GM12878 (cell line): ENCODE results near the gene DYRK4.

Experiments
- CEBPB ChIP-seq, 2 experiments: fragments of 150-350 bp in 1 of 2; IDR thresholded peaks; 2 replicates each; pipeline ENCODE4 v1.6.1; 2012 to 2014; ENCODE audit warnings: low read depth in 2 of 2, low read length in 2 of 2, borderline replicate concordance in 1 of 2, inconsistent platforms in 1 of 2
- CTCF ChIP-seq, 3 experiments: IDR thresholded peaks in 2 of 3; conservative IDR thresholded peaks in 1 of 3; 2 replicates each; pipeline ENCODE4 v1.5.1; 2011; ENCODE audit warnings: low read depth in 3 of 3, low read length in 3 of 3, mild to moderate bottlenecking in 3 of 3, control low read depth in 2 of 3, moderate library complexity in 2 of 3, inconsistent platforms in 1 of 3, mixed read lengths in 1 of 3; ENCODE audit not compliant: control insufficient read depth in 2 of 3, insufficient read depth in 1 of 3; ENCODE audit errors: extremely low read depth in 1 of 3
- EP300 ChIP-seq, 2 experiments: fragments of 150-350 bp in 1 of 2; IDR thresholded peaks; 2 replicates each; pipeline ENCODE4 v1.6.1; 2011 to 2012; ENCODE audit warnings: low read depth in 2 of 2, low read length in 2 of 2, borderline replicate concordance in 1 of 2, improper control_type of control experiment in 1 of 2, inconsistent platforms in 1 of 2; ENCODE audit not compliant: control insufficient read depth in 1 of 2
- EZH2 ChIP-seq: IDR thresholded peaks from 2 replicates; pipeline ENCODE4 v1.6.1; 2012; ENCODE audit warnings: low read depth, mild to moderate bottlenecking, control low read depth, inconsistent platforms, low read length, borderline replicate concordance; ENCODE audit not compliant: control insufficient read depth
- FOXK2 ChIP-seq: fragments of 450-650 bp; IDR thresholded peaks from 2 replicates; pipeline ENCODE4 v1.6.1; 2017; ENCODE audit warnings: mild to moderate bottlenecking, moderate library complexity
- FOXM1 ChIP-seq: IDR thresholded peaks from 2 replicates; pipeline ENCODE4 v1.6.1; 2012; ENCODE audit warnings: low read depth, mild to moderate bottlenecking, inconsistent platforms, low read length, moderate library complexity
- NFIC ChIP-seq: IDR thresholded peaks from 2 replicates; pipeline ENCODE4 v1.6.1; 2012; ENCODE audit warnings: low read depth, mild to moderate bottlenecking, inconsistent platforms, low read length, moderate library complexity
- POLR2A ChIP-seq: IDR thresholded peaks from 2 replicates; pipeline ENCODE4 v1.6.1; 2011; ENCODE audit warnings: low read depth, mild to moderate bottlenecking, low read length
- SREBF1 ChIP-seq: IDR thresholded peaks from 2 replicates; pipeline ENCODE4 v1.6.1; 2012; ENCODE audit warnings: mild to moderate bottlenecking, low read length
- TARDBP ChIP-seq: IDR thresholded peaks from 2 replicates; pipeline ENCODE4 v1.6.1; 2016; ENCODE audit warnings: borderline replicate concordance
- ZBTB33 ChIP-seq: fragments of 450-650 bp; IDR thresholded peaks from 2 replicates; pipeline ENCODE4 v1.6.1; 2017; ENCODE audit warnings: mild to moderate bottlenecking

GRCh38 chr12:4526923-4527546 is 35.0 kb upstream of the DYRK4 start:
- no peak for TF ChIP-seq CEBPB (IDR thresholded peaks at IDR 0.05; ENCODE audit: borderline replicate concordance in 1 of 2, low read depth in 2 of 2, low read length in 2 of 2)
- no peak for TF ChIP-seq SREBF1
- no peak for TF ChIP-seq FOXK2
- TF ChIP-seq EP300 (IDR thresholded peaks at IDR 0.05; ENCODE audit: borderline replicate concordance in 1 of 2, control insufficient read depth in 1 of 2, low read depth in 2 of 2, low read length in 2 of 2) = no peak
- TF ChIP-seq NFIC = no peak
- no peak for TF ChIP-seq POLR2A
- TF ChIP-seq ZBTB33 = no peak
- TF ChIP-seq EZH2 = no peak
- peak in 2 of 3 experiments; percentile 14 to 31; a peak in 3 of 6 replicates for TF ChIP-seq CTCF (IDR thresholded peaks at IDR 0.05 in 2 of 3, conservative IDR thresholded peaks at IDR 0.05 in 1 of 3; ENCODE audit: control insufficient read depth in 2 of 3, extremely low read depth in 1 of 3, insufficient read depth in 1 of 3, low read depth in 3 of 3, low read length in 3 of 3)
- no peak for TF ChIP-seq TARDBP
- TF ChIP-seq FOXM1 = no peak
